PFSK-1 (cell line): ENCODE measurements around the gene VMP1.

Experiments
- POLR2AphosphoS5 ChIP-seq: IDR thresholded peaks from 2 replicates; pipeline ENCODE4 v1.6.1; 2012; ENCODE audit warnings: low read depth, mild to moderate bottlenecking, control low read depth, low read length, moderate library complexity
- SIN3A ChIP-seq: IDR thresholded peaks from 2 replicates; pipeline ENCODE4 v1.6.1; 2012; ENCODE audit warnings: mild to moderate bottlenecking, low read length, moderate library complexity, borderline replicate concordance; ENCODE audit not compliant: insufficient read depth
- TAF1 ChIP-seq: IDR thresholded peaks from 2 replicates; pipeline ENCODE4 v1.6.1; 2012; ENCODE audit warnings: low read length, control low read depth, borderline replicate concordance; ENCODE audit not compliant: insufficient read depth

- TF ChIP-seq SIN3A = no peak
- no peak for TF ChIP-seq TAF1
- no peak for TF ChIP-seq POLR2AphosphoS5
Observed at GRCh38 chr17:59848778-59849177, 141.3 kb downstream of the VMP1 start.
